Thyroid gland (tissue), 4 donors: ENCODE data around the gene SLC22A12. TPM values are rescaled to one million over a fixed set of nuclear protein-coding genes. Genes with fewer than 3 reads are reported as not detected.

Source experiments
- DNase-seq, 2 donors: peaks; one replicate each; pipeline ENCODE4 v3.0.0-alpha.2; 2019
- H3K27ac ChIP-seq, 3 donors: fragments of 200-600 bp; sonication (generic); 1 replicate in 2 of 3; 2 replicates in 1 of 3; pipeline ENCODE4 v1.5.1; 2016 to 2019; ENCODE audit warnings: mild to moderate bottlenecking in 1 of 3, moderate library complexity in 1 of 3
- H3K27me3 ChIP-seq: fragments of 200-600 bp; sonication (generic); one replicate; pipeline ENCODE4 v1.5.1; 2019
- H3K36me3 ChIP-seq, 2 donors: fragments of 200-600 bp; sonication (generic); one replicate each; pipeline ENCODE4 v1.5.1; 2016 to 2019
- H3K4me1 ChIP-seq, 2 donors: fragments of 200-600 bp; sonication (generic); one replicate each; pipeline ENCODE4 v1.5.1; 2017 to 2019
- H3K4me3 ChIP-seq, 3 donors: fragments of 200-600 bp; sonication (generic); replicated peaks in 1 of 3; 1 replicate in 2 of 3; 2 replicates in 1 of 3; pipeline ENCODE4 v1.5.1; 2016; ENCODE audit warnings: mild to moderate bottlenecking in 1 of 3
- H3K9me3 ChIP-seq: fragments of 200-600 bp; sonication (generic); one replicate; pipeline ENCODE4 v1.5.1; 2017
- POLR2A ChIP-seq, 2 donors: fragments of 450-650 bp; IDR thresholded peaks; one replicate each; pipeline ENCODE4 v1.6.1; 2017; ENCODE audit warnings: antibody characterized with exemption in 2 of 2, mild to moderate bottlenecking in 2 of 2, moderate library complexity in 1 of 2
- WGBS, 2 donors: methylation state at CpG; one replicate each; pipeline ENCODE4 v1.1.5; 2017; 5-methylcytosine and 5-hydroxymethylcytosine counted together
- intact Hi-C: fragments of 100-400 bp; cut with DNase I; formaldehyde crosslinking; loops from one replicate; pipeline ENCODE4 v1.15.1; 2023
- total RNA-seq, 4 donors: library from RNA; depleted of rRNA; stranded (reverse); fragments of >200 nt; gene quantifications; one replicate each; pipeline ENCODE4 v1.2.3, GENCODE V29; 2016
- TF ChIP-seq, protein P1 (sequence below), 6 experiments: fragments of 200-600 bp in 3 of 6; fragments of 450-650 bp in 3 of 6; sonication (generic) in 3 of 6; IDR thresholded peaks; one replicate each; pipeline ENCODE4 v1.5.1; 2016 to 2019; ENCODE audit warnings: antibody characterized with exemption in 6 of 6, mild to moderate bottlenecking in 2 of 6, inconsistent platforms in 1 of 6, moderate library complexity in 1 of 6

Gene SLC22A12
- total RNA-seq, 4 donors from 2014 or later: not detected

DNA sequence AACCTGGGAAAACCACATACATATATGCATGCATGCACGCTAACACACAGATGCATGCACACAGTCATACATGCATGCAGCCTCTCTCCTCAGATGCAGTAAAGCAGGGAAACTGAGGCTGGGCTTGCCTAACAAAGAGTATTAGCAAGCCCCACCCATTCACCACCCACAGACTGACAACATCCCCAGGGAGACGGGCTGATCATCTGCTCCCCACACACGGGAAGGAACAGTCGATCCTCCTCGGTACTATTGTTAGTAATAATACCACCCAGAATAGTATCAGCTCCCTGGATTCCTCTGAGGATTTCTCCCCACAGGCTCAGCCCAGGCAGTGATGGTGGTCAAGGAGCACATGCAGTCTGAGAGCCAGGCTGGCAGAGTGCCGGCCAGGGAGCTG lies 41.2 kb downstream of the SLC22A12 start:
- WGBS, 2 donors: 71 to 86% methylated on average over 6 of the region's 6 CpGs
- intact Hi-C loops: no loop called here
- Histone ChIP-seq H3K36me3 (no peaks in the 10 kb centered on the region), H3K27ac (no peak overlapping the region), H3K9me3 (no peaks in the 10 kb centered on the region), H3K4me1 (peaks cover 4 to 5% of the 10 kb centered on the region in 2 donors), H3K27me3 (no peaks in the 10 kb centered on the region), H3K4me3 (no peak overlapping the region)
- TF ChIP-seq, protein P1, sequence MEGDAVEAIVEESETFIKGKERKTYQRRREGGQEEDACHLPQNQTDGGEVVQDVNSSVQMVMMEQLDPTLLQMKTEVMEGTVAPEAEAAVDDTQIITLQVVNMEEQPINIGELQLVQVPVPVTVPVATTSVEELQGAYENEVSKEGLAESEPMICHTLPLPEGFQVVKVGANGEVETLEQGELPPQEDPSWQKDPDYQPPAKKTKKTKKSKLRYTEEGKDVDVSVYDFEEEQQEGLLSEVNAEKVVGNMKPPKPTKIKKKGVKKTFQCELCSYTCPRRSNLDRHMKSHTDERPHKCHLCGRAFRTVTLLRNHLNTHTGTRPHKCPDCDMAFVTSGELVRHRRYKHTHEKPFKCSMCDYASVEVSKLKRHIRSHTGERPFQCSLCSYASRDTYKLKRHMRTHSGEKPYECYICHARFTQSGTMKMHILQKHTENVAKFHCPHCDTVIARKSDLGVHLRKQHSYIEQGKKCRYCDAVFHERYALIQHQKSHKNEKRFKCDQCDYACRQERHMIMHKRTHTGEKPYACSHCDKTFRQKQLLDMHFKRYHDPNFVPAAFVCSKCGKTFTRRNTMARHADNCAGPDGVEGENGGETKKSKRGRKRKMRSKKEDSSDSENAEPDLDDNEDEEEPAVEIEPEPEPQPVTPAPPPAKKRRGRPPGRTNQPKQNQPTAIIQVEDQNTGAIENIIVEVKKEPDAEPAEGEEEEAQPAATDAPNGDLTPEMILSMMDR (IDR thresholded peaks at IDR 0.05): no peak
- no peak for TF ChIP-seq POLR2A (IDR thresholded peaks at IDR 0.05)
- DNase-seq: no peak

DNA sequence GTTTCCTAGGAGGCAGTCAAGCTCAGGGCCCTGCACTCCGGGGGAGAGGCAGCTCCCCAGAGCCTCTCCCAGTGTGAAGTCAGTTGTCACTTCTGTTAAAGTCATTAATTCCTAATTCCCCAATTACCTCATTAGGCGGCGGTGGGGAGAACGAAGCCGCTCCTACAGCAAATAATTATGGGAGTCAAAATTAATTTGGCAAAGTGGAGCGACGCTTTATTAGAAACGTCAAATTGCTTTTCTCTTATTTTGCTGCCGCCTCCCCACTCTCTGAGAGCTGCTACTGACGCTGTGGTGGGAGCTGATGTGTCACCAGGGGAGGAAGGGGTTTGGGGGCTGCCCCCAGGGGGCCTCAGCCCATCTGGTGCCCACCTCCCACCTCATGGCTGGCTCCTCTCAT lies 41.6 kb downstream of the SLC22A12 start:
- H3K27me3 ChIP-seq: no peaks in the 10 kb centered on the region
- WGBS, 2 donors: 87 to 93% methylated on average over 10 of the region's 10 CpGs
- H3K9me3 ChIP-seq: no peaks in the 10 kb centered on the region
- intact Hi-C loops: no loop called here
- H3K4me1 ChIP-seq: peaks cover 2 to 3% of the 10 kb centered on the region in 2 donors
- TF ChIP-seq, protein P1 (IDR thresholded peaks at IDR 0.05): no peak
- TF ChIP-seq POLR2A (IDR thresholded peaks at IDR 0.05): no peak
- no peak for DNase-seq
- no peaks in the 10 kb centered on the region for H3K36me3 ChIP-seq
- H3K4me3 ChIP-seq: no peak overlapping the region
- H3K27ac ChIP-seq: no peak overlapping the region

DNA sequence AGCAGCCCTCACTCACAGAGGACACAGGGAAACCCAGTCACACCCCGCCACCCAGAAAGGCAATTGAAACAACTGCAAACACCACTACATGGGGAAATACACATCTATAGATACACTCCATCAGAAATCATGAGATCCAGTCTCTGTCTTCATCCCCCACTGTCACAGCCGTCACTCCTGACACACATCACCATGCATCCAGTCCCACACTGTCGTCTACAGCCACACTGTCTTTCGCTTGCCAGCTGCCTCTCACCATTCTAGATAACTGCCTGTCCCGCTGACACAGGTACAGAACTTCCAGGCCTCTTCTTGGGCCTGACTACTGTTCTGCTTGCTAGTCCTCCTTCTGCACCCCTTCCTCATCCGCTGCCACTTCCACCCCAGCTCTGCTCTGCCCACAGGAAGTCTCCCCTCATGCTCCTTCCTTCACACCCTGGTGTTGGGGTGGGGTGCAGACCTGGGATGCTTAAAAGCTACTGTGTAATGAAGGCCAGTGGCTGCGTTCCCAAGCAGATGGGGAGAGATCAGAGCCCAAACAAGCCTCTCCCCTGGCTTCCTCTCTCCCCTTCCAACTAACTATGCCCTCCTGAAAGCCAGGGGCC lies 42.6 kb downstream of the SLC22A12 start:
- DNase-seq: no peak
- Histone ChIP-seq H3K27ac (no peak overlapping the region), H3K4me3 (no peak overlapping the region), H3K9me3 (no peaks in the 10 kb centered on the region), H3K4me1 (peaks cover 0 to 9% of the 10 kb centered on the region in 2 donors), H3K36me3 (no peaks in the 10 kb centered on the region), H3K27me3 (no peaks in the 10 kb centered on the region)
- intact Hi-C loops: no loop called here
- TF ChIP-seq, protein P1 (IDR thresholded peaks at IDR 0.05): no peak
- no peak for TF ChIP-seq POLR2A (IDR thresholded peaks at IDR 0.05)
- 89 to 92% methylated on average over 7 of the region's 7 CpGs for WGBS, 2 donors

DNA sequence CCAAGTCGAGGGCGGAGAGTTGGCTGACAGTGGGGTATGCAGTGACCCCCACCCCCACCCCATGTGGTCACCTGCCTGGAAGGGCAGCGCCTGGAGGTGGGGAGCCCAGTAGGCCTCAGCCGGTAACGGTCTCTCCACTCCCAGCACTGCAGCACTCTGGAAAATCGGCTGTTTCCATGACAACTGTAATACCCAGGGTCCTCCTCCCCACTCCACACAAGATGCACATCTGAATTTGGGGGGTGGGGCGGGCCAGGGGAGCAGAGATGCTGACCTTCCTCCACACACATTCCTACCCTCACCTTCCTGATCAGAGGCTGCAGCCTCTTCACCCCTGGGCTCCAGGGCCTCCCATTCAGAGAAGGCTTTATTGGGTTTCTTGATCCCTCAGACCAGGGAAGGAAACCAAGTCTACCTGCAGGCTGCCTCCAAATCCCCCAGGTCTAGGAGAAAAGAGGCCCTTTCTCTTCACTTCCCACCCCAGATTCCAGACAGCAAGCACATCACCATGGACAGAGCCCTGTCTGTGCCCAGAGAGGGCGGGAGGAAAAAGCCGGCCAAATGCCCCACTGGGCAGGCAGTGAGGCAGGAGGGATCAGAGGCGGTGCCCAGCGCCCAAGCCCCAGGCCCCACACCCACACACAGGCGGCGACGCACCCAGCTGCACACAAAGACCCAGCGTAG lies 46.5 kb downstream of the SLC22A12 start:
- 57 to 66% methylated on average over 8 to 10 of the region's 15 CpGs for WGBS, 2 donors
- intact Hi-C loops: no loop called here
- no peak overlapping the region for H3K4me3 ChIP-seq

More for the DNA sequence above, 46.5 kb downstream of the SLC22A12 start:
- Histone ChIP-seq H3K27me3 (no peaks in the 10 kb centered on the region), H3K9me3 (no peaks in the 10 kb centered on the region), H3K36me3 (no peaks in the 10 kb centered on the region), H3K27ac (no peak overlapping the region), H3K4me1 (peaks cover 0 to 9% of the 10 kb centered on the region in 2 donors)
- TF ChIP-seq, protein P1 (IDR thresholded peaks at IDR 0.05): no peak
- no peak for TF ChIP-seq POLR2A (IDR thresholded peaks at IDR 0.05)
- DNase-seq: no peak
